B cell (primary cell): ENCODE measurements around the gene DPP10.

Source experiments
- CTCF ChIP-seq: fragments of 200-600 bp; IDR thresholded peaks from one replicate; pipeline ENCODE4 v1.8.0; 2022; ENCODE audit warnings: antibody characterized with exemption, mild to moderate bottlenecking
- EZH2 ChIP-seq: IDR thresholded peaks from 2 replicates; pipeline ENCODE4 v1.6.1; 2012; ENCODE audit warnings: borderline replicate concordance, low read depth, mild to moderate bottlenecking, moderate library complexity, low read length; ENCODE audit not compliant: insufficient read depth, poor library complexity, severe bottlenecking

GRCh38 chr2:114421781-114422180 is 20.7 kb upstream of the DPP10 start:
- TF ChIP-seq CTCF (no peak), EZH2 (no peak)
